22Rv1 (cell line): Measurements from ENCODE around the gene VAMP3.

Experiments used
- ZFX ChIP-seq: fragments of 450-650 bp; IDR thresholded peaks from 2 replicates; pipeline ENCODE4 v1.6.1; 2017; ENCODE audit warnings: antibody characterized with exemption, borderline replicate concordance
- TF ChIP-seq, protein P1 (sequence below): fragments of 450-650 bp; IDR thresholded peaks from 2 replicates; pipeline ENCODE4 v1.5.1; 2017; ENCODE audit warnings: mild to moderate bottlenecking

DNA sequence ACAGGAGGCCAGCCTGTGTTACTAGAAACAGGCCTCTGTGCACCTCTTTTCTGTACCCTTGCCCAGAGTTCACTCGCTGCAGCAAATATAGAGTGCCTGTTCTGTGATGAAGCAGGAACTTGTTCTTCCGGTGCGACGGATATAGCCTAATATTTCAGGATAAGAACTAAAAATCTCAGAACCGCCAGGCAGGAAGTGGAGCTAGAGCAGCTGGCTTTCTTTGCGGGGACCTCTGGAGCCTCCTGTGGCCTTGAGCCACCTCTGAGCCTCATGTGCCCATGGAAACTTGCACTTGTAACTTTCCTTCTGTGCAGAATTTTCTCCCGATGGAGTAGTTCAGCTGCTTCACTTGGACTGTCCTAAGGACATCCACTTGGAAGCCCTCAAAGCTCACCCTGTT lies 44.5 kb upstream of the VAMP3 start:
- TF ChIP-seq, protein P1, sequence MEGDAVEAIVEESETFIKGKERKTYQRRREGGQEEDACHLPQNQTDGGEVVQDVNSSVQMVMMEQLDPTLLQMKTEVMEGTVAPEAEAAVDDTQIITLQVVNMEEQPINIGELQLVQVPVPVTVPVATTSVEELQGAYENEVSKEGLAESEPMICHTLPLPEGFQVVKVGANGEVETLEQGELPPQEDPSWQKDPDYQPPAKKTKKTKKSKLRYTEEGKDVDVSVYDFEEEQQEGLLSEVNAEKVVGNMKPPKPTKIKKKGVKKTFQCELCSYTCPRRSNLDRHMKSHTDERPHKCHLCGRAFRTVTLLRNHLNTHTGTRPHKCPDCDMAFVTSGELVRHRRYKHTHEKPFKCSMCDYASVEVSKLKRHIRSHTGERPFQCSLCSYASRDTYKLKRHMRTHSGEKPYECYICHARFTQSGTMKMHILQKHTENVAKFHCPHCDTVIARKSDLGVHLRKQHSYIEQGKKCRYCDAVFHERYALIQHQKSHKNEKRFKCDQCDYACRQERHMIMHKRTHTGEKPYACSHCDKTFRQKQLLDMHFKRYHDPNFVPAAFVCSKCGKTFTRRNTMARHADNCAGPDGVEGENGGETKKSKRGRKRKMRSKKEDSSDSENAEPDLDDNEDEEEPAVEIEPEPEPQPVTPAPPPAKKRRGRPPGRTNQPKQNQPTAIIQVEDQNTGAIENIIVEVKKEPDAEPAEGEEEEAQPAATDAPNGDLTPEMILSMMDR: no peak
- TF ChIP-seq ZFX: no peak
